KOPT-K1 (cell line): ENCODE measurements around the gene ZNF597.

ENCODE experiments used
- H3K27ac ChIP-seq: fragments of 200-600 bp; sonication (generic); 2 replicates; pipeline ENCODE4 v1.5.1; 2016; ENCODE audit warnings: antibody characterized with exemption, mild to moderate bottlenecking, low read depth, low read length; ENCODE audit not compliant: poor library complexity, severe bottlenecking
- H3K36me3 ChIP-seq: fragments of 200-600 bp; sonication (generic); 2 replicates; pipeline ENCODE4 v1.5.1; 2017; ENCODE audit warnings: antibody characterized with exemption, mild to moderate bottlenecking, low read length, moderate library complexity; ENCODE audit not compliant: insufficient read depth
- H3K9me3 ChIP-seq: fragments of 200-600 bp; sonication (generic); 2 replicates; pipeline ENCODE4 v1.5.1; 2017; ENCODE audit warnings: antibody characterized with exemption, low read length, mild to moderate bottlenecking; ENCODE audit not compliant: insufficient read depth, poor library complexity, severe bottlenecking

ZNF597 gene

GRCh38 chr16:3434373-3434772 lies 8.9 kb downstream of the ZNF597 start:
- Histone ChIP-seq H3K27ac (no peak overlapping the region), H3K36me3 (peaks cover 34% of the 10 kb centered on the region), H3K9me3 (peaks cover 12% of the 10 kb centered on the region)

GRCh38 chr16:3431779-3432219 lies 11.5 kb downstream of the ZNF597 start:
- Histone ChIP-seq H3K9me3 (no peaks in the 10 kb centered on the region), H3K27ac (no peak overlapping the region), H3K36me3 (peaks cover 21% of the 10 kb centered on the region; the same call in 1 of the 2 replicates)

GRCh38 chr16:3413730-3414379 lies 29.4 kb downstream of the ZNF597 start:
- peaks cover 92% of the 10 kb centered on the region for H3K9me3 ChIP-seq
- H3K27ac ChIP-seq = no peak overlapping the region
- peaks cover 19% of the 10 kb centered on the region for H3K36me3 ChIP-seq

DNA sequence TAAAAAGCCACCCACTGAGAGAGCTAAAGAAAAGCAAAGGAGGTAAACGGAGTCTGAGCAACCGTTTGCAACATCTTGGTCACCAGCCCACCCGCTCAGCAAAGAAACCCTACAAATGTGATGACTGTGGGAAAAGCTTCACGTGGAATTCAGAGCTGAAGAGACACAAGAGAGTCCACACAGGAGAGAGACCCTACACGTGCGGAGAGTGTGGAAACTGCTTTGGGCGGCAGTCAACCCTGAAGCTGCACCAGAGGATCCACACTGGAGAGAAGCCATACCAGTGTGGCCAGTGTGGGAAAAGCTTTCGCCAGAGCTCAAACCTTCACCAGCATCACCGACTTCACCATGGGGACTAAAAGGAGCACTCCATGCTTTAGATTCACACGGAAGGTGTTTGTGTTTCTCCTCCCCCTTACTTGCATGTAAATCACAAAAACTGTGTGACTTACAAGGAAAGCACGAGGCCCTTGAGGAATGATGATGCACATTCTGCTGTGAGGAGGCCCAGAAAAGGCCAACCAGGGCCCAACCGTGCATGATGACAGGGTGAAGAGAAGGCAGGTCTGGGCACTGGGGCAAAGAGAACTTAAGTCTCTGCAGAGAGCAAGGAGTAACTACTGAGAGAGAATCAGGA lies 34.6 kb downstream of the ZNF597 start:
- peaks cover 71% of the 10 kb centered on the region for H3K36me3 ChIP-seq
- H3K9me3 ChIP-seq = peaks cover 97% of the 10 kb centered on the region
- H3K27ac ChIP-seq = no peak overlapping the region

DNA sequence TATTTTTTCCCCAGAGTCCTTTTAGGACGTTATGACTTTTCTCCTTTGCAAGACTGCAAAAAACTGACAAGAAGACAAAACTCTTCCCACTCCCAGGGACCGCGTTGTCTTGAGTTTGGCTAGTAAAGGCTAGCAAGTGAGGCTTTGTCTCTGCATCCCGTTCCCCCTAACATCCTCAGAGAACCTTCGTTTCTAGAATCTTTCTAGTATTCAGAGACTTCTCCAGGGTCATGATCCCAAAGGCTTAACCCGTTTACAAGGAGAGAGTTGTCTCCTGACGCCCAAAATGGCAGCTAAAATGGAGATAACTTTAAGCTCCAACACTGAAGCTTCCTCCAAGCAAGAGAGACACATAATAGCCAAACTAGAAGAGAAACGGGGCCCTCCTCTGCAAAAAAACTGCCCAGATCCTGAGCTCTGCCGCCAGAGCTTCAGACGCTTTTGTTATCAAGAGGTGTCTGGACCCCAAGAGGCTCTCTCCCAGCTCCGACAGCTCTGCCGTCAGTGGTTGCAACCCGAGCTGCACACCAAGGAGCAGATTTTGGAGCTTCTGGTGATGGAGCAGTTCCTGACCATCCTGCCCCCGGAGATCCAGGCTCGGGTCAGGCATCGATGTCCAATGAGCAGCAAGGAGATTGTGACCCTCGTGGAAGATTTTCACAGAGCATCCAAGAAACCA lies 41.4 kb downstream of the ZNF597 start:
- peaks cover 64% of the 10 kb centered on the region for H3K36me3 ChIP-seq
- H3K9me3 ChIP-seq = peaks cover 67% of the 10 kb centered on the region
- peak overlapping the region; percentile 78 for H3K27ac ChIP-seq

DNA sequence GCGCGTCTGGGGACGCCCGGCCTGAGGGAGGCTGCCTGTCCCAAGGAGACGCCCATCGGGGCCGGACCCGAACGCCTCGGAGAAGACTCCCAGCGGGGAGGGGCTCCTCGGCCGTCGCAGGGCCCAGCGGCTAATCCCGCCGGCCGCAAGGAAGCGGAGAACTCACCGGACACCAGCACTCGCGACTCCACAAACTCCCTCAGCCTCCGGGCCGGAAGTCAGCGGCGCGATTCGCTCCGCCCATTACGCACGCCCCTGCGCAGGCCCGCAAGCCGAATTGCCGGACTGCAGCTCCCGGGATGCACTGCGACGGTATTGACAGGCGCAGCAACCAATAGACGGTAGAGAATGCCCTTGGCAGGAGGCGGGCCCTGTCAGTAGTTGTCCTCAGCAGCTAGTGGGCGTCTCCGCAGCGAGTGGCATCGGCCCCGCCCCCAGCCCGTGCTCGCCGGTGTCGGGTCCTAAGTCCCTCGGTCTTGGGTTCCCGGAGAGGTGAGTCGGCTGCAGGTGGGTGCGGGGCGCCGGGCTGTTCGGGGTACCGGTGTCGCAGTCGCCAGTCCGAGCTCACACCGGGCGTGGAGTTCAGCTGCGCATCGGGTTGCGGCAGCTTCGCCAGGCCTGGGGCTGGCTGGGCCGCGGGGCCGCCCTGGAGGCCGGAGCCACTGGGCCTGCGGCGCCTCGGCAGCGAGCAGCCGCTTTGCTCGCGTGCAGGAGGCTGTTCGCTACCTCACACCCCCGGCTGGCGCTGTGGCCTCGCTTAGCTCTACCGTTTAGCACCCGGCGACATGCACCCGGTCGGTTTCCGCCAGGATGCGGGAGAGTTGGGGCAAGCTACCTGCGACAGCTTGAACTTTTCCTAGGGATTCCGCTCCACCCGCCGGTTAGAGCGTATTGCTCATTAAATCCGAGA lies 42.3 kb downstream of the ZNF597 start, which contains the start of the genes ZNF174 and ZSCAN32:
Gene ZNF174 (plus strand): TSS at position 437 of the 910 bp plus-strand sequence. CDS start 790 bp downstream, outside the sequence.
Gene ZSCAN32 (minus strand): TSS at position 226 of the 910 bp plus-strand sequence. CDS start 3,447 bp downstream, outside the sequence.
- Histone ChIP-seq H3K9me3 (peaks cover 67% of the 10 kb centered on the region), H3K27ac (peak within 1 kb of the TSS; percentile 78), H3K36me3 (peaks cover 64% of the 10 kb centered on the region)

- Histone ChIP-seq H3K27ac (peak overlapping the region; percentile 78), H3K36me3 (peaks cover 64% of the 10 kb centered on the region), H3K9me3 (peaks cover 66% of the 10 kb centered on the region)
These were observed 42.9 kb downstream of the ZNF597 start for GRCh38 chr16:3400446-3400778.

GRCh38 chr16:3389663-3390338 lies 53.5 kb downstream of the ZNF597 start:
- peaks cover 88% of the 10 kb centered on the region for H3K36me3 ChIP-seq
- no peak overlapping the region for H3K27ac ChIP-seq
- peaks cover 90% of the 10 kb centered on the region for H3K9me3 ChIP-seq

- H3K36me3 ChIP-seq = peaks cover 88% of the 10 kb centered on the region
- H3K27ac ChIP-seq = no peak overlapping the region
- H3K9me3 ChIP-seq = peaks cover 90% of the 10 kb centered on the region
These were observed 55.0 kb downstream of the ZNF597 start for GRCh38 chr16:3388325-3388724.

DNA sequence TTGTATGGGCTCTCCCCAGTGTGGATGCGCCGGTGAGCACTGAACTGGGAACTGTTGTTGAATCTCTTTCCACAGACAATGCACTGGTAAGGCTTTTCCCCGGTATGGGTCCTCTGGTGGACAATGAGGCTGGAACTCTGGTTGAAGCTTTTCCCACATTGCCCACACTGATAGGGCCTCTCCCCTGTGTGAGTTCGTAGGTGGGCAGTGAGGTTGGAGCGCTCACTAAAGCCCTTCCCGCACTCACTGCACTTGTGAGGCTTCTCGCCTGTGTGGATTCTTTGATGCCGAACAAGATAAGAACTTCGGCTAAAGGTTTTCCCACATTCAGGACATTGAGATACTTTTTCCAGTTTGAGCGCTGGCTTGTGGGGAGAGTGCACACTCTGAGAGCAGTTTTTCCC lies 60.3 kb downstream of the ZNF597 start:
- Histone ChIP-seq H3K27ac (no peak overlapping the region), H3K9me3 (peaks cover 83% of the 10 kb centered on the region), H3K36me3 (peaks cover 59% of the 10 kb centered on the region)
